ENCODE data around the gene AUTS2.

GRCh38 chr7:69657331-69657730 lies 59.1 kb downstream of the AUTS2 start:
- TF ChIP-seq RAD21 (IDR thresholded peaks at IDR 0.05 in 1 of 2, conservative IDR thresholded peaks at IDR 0.05 in 1 of 2; ENCODE audit: low read depth in 2 of 2, low read length in 2 of 2) (no peak), BACH1 (IDR thresholded peaks at IDR 0.05; ENCODE audit: low read length) (no peak), POU5F1 (IDR thresholded peaks at IDR 0.05; ENCODE audit: low read depth, low read length) (no peak), EZH2 (IDR thresholded peaks at IDR 0.05; ENCODE audit: low read depth, low read length, severe bottlenecking) (no peak), SP2 (IDR thresholded peaks at IDR 0.05; ENCODE audit: low read length) (no peak), TCF12 (IDR thresholded peaks at IDR 0.05; ENCODE audit: low read depth, low read length) (no peak), POLR2A (IDR thresholded peaks at IDR 0.05; ENCODE audit: control extremely low read depth in 1 of 2, low read depth in 2 of 2, low read length in 2 of 2) (no peak)
- TF ChIP-seq, protein P1, sequence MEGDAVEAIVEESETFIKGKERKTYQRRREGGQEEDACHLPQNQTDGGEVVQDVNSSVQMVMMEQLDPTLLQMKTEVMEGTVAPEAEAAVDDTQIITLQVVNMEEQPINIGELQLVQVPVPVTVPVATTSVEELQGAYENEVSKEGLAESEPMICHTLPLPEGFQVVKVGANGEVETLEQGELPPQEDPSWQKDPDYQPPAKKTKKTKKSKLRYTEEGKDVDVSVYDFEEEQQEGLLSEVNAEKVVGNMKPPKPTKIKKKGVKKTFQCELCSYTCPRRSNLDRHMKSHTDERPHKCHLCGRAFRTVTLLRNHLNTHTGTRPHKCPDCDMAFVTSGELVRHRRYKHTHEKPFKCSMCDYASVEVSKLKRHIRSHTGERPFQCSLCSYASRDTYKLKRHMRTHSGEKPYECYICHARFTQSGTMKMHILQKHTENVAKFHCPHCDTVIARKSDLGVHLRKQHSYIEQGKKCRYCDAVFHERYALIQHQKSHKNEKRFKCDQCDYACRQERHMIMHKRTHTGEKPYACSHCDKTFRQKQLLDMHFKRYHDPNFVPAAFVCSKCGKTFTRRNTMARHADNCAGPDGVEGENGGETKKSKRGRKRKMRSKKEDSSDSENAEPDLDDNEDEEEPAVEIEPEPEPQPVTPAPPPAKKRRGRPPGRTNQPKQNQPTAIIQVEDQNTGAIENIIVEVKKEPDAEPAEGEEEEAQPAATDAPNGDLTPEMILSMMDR (IDR thresholded peaks at IDR 0.05; ENCODE audit: control extremely low read depth in 1 of 3, insufficient read depth in 1 of 3, low read depth in 1 of 3, low read length in 3 of 3), result no peak
- TF ChIP-seq, protein P2, sequence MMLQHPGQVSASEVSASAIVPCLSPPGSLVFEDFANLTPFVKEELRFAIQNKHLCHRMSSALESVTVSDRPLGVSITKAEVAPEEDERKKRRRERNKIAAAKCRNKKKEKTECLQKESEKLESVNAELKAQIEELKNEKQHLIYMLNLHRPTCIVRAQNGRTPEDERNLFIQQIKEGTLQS (IDR thresholded peaks at IDR 0.05; ENCODE audit: insufficient read depth, low read depth, low read length), result no peak
